Mesothelial cell of epicardium (in vitro differentiated cells): ENCODE data around the gene GCAT. TPM values are rescaled to one million over a fixed set of nuclear protein-coding genes. Genes with fewer than 3 reads are reported as not detected.

Experiments used
- DNase-seq, 2 experiments: peaks; one replicate each; pipeline ENCODE4 v3.0.0; 2021; ENCODE audit warnings: low spot score in 2 of 2; ENCODE audit not compliant: unreplicated experiment in 2 of 2
- H3K27ac Mint-ChIP-seq: 2 replicates; pipeline ENCODE4 v1.8.0; 2021; ENCODE audit warnings: mixed read lengths
- H3K27me3 Mint-ChIP-seq: 2 replicates; pipeline ENCODE4 v1.8.0; 2021; ENCODE audit warnings: low read depth, mixed read lengths
- H3K36me3 Mint-ChIP-seq: 2 replicates; pipeline ENCODE4 v1.8.0; 2021; ENCODE audit warnings: mixed read lengths
- H3K4me1 Mint-ChIP-seq: 2 replicates; pipeline ENCODE4 v1.8.0; 2021; ENCODE audit warnings: mixed read lengths
- H3K4me3 Mint-ChIP-seq: 2 replicates; pipeline ENCODE4 v1.8.0; 2021; ENCODE audit warnings: mild to moderate bottlenecking, moderate library complexity, mixed read lengths
- H3K9me3 Mint-ChIP-seq: 2 replicates; pipeline ENCODE4 v1.8.0; 2021; ENCODE audit warnings: mixed read lengths
- microRNA-seq: library from miRNA; unstranded; fragments of <30 nt; microRNA quantifications from one replicate; pipeline ENCODE4 v1.2.0, GENCODE V29; 2021; ENCODE audit warnings: inconsistent platforms, mixed read lengths
- total RNA-seq: library from RNA; stranded (reverse); gene quantifications from 3 replicates; pipeline ENCODE4 v1.2.1, GENCODE V29; 2021
- TF ChIP-seq, protein P1 (sequence below): fragments of 200-600 bp; sonication (generic); IDR thresholded peaks from one replicate; pipeline ENCODE4 v1.5.0; 2021; ENCODE audit warnings: antibody characterized with exemption; ENCODE audit not compliant: unreplicated experiment

The GCAT gene
- total RNA-seq, 1 donor from 2014 or later, result 12.5 TPM

DNA sequence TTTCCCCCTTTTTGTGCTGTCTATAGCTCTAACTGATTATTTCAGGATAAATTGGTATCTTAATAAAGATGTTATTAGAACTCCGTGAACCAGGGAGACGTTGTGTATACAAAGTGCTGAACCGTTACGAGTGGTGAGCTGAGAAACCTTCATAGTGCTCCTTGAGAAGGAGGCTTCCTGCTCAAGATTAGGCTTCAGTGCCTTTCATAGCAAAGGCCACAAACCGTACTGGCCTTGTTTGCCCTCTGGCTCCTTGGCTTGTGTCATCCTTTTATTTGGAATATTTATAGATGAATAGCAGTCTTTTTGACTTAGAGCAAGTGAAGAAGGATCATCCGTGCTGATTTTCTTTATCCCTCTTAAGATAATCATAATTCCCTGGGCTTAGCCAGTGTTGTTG is 57.8 kb downstream of the GCAT start:
- TF ChIP-seq, protein P1, sequence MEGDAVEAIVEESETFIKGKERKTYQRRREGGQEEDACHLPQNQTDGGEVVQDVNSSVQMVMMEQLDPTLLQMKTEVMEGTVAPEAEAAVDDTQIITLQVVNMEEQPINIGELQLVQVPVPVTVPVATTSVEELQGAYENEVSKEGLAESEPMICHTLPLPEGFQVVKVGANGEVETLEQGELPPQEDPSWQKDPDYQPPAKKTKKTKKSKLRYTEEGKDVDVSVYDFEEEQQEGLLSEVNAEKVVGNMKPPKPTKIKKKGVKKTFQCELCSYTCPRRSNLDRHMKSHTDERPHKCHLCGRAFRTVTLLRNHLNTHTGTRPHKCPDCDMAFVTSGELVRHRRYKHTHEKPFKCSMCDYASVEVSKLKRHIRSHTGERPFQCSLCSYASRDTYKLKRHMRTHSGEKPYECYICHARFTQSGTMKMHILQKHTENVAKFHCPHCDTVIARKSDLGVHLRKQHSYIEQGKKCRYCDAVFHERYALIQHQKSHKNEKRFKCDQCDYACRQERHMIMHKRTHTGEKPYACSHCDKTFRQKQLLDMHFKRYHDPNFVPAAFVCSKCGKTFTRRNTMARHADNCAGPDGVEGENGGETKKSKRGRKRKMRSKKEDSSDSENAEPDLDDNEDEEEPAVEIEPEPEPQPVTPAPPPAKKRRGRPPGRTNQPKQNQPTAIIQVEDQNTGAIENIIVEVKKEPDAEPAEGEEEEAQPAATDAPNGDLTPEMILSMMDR, result no peak
- Mint-ChIP-seq H3K27ac (no peak overlapping the region), H3K36me3 (peaks cover 38% of the 10 kb centered on the region), H3K4me1 (no peaks in the 10 kb centered on the region), H3K4me3 (no peak overlapping the region), H3K9me3 (no peaks in the 10 kb centered on the region), H3K27me3 (no peaks in the 10 kb centered on the region)
- no peak for DNase-seq

Small RNA genes lying within 50 kb of the gene (microRNA-seq; reads per million reads assigned to microRNA genes)
- 1.2 reads per million for gene MIR659

Other genes with a start within 250 kb of the GCAT start
- gene CDC42EP1, start 247.5 kb upstream of the GCAT start, total RNA-seq, result 38.5 to 39.1 TPM (median 38.8 TPM) in 3 replicates
- 0.43 to 0.64 TPM (median 0.54 TPM) in 3 replicates for gene LGALS2, start 227.8 kb upstream of the GCAT start, total RNA-seq
- gene GGA1, start 199.1 kb upstream of the GCAT start, total RNA-seq, result 96.6 to 107 TPM (median 96.6 TPM) in 3 replicates
- gene SH3BP1, start 168.3 kb upstream of the GCAT start, total RNA-seq, result 30.0 to 33.0 TPM (median 31.9 TPM) in 3 replicates
- gene PDXP, start 149.2 kb upstream of the GCAT start, total RNA-seq, result 15.6 to 16.5 TPM (median 16.1 TPM) in 3 replicates
- 238 to 262 TPM (median 242 TPM) in 3 replicates for gene LGALS1, start 132.3 kb upstream of the GCAT start, total RNA-seq
- gene NOL12, start 121.6 kb upstream of the GCAT start, total RNA-seq, result 23.9 to 25.2 TPM (median 24.8 TPM) in 3 replicates
- gene TRIOBP, start 110.9 kb upstream of the GCAT start, total RNA-seq, result 69.2 to 76.1 TPM (median 71.4 TPM) in 3 replicates
- gene GALR3, start 15.4 kb downstream of the GCAT start, total RNA-seq, result 0.22 to 0.31 TPM in 2 of 3 replicates, not detected in the other
- 16.1 to 18.4 TPM (median 17.1 TPM) in 3 replicates for gene ANKRD54, start 36.4 kb downstream of the GCAT start, total RNA-seq
- 633 to 642 TPM (median 639 TPM) in 3 replicates for gene EIF3L, start 41.5 kb downstream of the GCAT start, total RNA-seq
- gene MICALL1, start 98.4 kb downstream of the GCAT start, total RNA-seq, result 47.2 to 51.7 TPM (median 48.2 TPM) in 3 replicates
- gene C22orf23, start 145.7 kb downstream of the GCAT start, total RNA-seq, result 0.31 to 0.40 TPM in 2 of 3 replicates, not detected in the other
- 63.8 to 70.0 TPM (median 66.3 TPM) in 3 replicates for gene POLR2F, start 145.8 kb downstream of the GCAT start, total RNA-seq
- 0.07 to 0.33 TPM (median 0.09 TPM) in 3 replicates for gene SOX10, start 176.6 kb downstream of the GCAT start, total RNA-seq
- gene PICK1, start 249.5 kb downstream of the GCAT start, total RNA-seq, result 69.3 to 75.6 TPM (median 74.3 TPM) in 3 replicates